Upper lobe of left lung (tissue), 4 donors: ENCODE data around the gene SLC9A9.

ENCODE experiments used
- POLR2A ChIP-seq, 4 donors: fragments of 450-650 bp; IDR thresholded peaks; one replicate each; pipeline ENCODE4 v1.5.1; 2016 to 2017; ENCODE audit warnings: antibody characterized with exemption in 4 of 4, mild to moderate bottlenecking in 2 of 4
- TF ChIP-seq, protein P1 (sequence below), 6 experiments: fragments of 450-650 bp in 4 of 6; fragments of 200-600 bp in 2 of 6; sonication (generic) in 2 of 6; IDR thresholded peaks; one replicate each; pipeline ENCODE4 v1.5.1; 2016 to 2019; ENCODE audit warnings: antibody characterized with exemption in 6 of 6

DNA sequence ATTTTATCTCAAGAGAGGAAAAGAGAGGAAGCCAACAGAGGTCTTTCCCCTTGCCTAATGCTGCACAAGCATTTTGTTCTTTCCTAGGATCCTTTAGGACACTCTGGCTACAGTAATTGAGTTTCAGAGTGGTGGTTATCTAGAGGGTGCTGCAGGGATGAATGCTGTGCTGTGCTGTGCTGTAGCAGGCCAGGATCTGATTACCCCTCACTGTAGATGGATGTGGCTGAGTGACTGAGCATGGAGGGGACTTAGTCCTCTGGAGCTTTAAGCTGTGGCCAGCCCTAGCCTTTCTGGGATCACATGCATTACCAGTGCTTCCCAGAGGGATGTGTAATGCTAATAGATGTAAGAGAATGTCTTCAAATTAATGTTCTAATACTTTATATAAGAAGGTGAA is 94.8 kb downstream of the SLC9A9 start:
- TF ChIP-seq, protein P1, sequence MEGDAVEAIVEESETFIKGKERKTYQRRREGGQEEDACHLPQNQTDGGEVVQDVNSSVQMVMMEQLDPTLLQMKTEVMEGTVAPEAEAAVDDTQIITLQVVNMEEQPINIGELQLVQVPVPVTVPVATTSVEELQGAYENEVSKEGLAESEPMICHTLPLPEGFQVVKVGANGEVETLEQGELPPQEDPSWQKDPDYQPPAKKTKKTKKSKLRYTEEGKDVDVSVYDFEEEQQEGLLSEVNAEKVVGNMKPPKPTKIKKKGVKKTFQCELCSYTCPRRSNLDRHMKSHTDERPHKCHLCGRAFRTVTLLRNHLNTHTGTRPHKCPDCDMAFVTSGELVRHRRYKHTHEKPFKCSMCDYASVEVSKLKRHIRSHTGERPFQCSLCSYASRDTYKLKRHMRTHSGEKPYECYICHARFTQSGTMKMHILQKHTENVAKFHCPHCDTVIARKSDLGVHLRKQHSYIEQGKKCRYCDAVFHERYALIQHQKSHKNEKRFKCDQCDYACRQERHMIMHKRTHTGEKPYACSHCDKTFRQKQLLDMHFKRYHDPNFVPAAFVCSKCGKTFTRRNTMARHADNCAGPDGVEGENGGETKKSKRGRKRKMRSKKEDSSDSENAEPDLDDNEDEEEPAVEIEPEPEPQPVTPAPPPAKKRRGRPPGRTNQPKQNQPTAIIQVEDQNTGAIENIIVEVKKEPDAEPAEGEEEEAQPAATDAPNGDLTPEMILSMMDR (IDR thresholded peaks at IDR 0.05) = no peak
- TF ChIP-seq POLR2A (IDR thresholded peaks at IDR 0.05) = no peak
